Measurements from ENCODE around the gene CDKAL1.
"Not testable (repeated sequence)": the region's sequence is repeated elsewhere in the genome, so short reads cannot be mapped to it uniquely, and the experiment has no call there.

Gene CDKAL1

DNA sequence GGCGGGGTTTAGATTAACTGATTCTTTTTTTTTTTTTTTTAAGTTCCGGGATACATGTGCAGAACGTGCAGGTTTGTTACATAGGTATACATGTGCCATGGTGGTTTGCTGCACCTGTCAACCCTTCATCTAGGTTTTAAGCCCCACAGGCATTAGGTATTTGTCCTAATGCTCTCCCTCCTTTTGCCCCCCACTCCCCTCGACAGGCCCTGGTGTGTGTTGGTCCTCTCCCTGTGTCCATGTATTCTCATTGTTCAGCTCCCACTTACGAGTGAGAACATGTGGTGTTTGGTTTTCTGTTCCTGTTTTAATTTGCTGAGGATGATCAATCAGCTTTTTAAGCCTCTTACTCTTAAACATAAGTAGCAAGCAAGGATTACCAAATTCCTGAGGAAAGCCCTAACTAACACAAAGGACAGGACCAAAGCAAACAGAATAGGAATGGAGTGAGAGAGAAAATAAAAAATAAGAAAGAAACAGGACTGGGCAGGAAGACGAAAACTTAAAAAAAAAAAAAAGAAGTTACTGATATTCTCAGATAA, 558.0 kb downstream of the CDKAL1 start:
- DNase-seq = not testable (repeated sequence)

DNA sequence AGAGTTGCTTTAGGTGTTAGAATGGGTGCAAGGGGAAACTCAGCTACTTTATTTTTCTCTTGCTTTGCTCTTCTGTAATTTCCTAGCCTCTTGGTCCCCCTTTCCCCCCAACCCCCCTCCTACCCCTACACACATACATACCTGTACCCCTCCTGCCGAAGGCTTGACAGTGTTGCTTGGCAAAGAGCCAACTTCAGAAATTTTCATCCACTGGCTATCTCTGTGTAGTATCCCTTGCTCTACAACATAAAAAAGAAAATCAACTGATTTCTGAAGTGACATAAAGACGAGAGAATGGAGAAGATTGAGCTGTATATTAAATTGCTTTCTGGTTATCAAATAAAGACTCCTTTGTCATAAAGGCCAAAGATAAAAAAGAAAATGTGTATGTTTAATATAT, 561.2 kb downstream of the CDKAL1 start:
- no peak for DNase-seq

DNA sequence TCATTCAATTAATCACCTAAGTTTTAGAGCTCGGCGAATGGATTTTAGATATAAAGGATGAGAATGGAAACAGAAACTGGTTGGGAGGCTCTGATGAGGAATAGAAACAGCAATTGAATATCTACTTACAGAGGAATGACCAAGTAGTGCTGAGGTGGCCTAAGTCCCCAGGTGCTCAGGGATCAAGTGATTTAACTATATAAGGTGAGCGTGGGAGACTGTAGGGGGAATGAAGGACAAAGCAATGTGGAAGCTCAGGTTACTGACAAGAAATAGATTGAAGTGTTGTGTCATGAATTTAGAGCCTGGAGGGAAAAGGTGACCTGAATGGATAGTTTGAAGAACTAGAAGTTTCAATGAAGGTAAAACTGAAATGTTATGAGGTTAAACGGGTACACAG, 563.9 kb downstream of the CDKAL1 start:
- DNase-seq = no peak

DNA sequence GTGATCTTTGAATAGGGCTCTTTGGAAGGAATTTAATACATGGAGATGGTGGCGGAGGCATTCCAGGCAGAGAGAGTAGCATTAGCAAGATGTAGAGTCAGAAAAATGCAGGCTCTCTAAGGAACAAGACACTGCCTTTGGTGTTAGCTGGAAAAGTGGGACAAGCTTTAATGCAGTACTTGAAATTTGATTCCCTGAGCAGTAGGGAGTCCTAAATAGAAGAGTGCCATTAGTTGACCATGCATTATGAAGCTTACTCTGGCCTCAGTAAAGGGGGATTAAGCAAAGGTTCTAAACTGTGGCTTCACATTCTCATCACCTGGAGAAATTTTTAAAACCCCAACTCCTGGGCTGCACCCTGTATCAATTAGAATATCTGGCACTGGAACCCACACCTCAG, 564.5 kb downstream of the CDKAL1 start:
- no peak for DNase-seq

DNA sequence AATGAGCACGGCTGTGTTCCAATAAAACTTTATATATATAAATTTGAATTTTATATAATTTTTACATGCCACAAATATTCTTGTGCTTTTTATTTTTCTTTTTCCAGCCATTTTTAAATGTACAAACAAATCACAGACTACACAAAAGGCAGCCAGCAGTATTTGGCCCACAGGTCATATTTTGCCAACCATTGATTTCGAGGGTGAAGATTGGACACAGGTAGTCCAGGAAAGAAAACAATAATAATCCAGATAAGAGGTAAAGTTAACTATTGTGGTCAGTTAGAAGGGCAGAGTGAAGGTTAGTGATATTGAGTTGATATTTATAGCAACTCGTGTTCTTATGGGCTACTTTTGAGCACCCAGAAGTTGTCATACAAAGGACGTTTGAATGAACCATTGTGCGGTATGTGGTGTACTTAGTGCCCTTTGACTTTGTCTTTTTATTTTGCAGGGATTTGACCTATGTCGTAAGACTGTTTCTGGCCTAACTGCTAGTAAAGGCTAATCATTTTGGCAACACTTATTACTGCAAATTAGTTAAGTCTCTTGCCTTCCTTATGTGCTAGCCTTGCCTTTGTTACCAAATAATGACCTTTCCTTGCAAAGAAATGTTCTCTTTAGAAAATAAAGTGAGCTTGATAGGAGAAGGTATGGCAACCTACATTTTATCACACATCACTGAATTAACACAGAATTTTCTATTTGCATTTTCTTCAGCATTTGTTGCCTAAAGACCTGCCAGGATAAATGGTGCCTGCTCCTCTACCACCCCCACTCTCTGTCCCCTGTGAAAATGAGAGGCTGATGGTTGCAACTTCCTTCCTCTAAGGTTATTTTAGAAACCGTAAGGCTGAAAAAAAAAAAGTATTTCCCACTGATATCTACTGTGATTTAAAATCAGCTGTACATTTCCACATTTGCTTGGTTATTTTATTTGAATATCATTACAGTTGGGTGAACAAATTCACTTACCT, 565.4 kb downstream of the CDKAL1 start:
- DNase-seq = no peak

DNA sequence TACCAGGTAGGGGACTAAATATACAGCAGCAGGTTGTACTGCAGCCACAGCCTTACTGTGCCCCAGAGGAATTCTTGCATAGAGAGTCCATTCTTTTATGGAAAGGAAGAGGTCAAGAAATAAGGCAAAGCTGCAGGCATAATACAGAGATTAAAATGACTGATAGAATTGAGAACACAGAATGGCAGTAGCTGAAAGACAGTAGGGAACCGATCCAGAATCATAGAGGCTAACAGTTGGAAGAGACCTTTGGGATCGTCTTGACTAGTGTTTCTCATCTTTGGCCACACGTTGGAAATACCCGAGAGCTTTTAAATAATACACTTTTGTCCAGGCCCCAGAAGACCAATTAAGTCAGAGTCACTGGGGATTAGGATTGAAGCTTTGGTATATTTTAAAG, 566.7 kb downstream of the CDKAL1 start:
- no peak for DNase-seq

DNA sequence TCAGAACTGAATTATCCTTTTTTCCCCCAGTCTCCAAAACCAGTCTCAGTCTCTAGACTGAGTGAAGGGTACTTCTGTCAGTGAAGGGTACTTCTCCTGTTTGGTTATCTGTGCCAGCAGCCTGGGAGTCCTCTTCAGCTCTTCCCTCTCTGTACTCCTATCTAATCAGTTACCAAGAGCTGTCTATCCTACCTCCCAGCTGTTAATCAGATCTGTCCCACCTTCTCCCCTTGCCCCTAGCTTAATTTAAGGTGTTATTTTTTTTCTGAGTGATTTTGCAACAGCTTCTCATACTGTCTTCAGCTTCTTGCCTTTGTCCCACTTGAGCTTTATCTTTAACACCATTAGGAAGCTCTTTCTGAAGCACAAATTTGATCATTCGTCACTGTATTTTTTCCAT, 567.4 kb downstream of the CDKAL1 start:
- no peak for DNase-seq

DNA sequence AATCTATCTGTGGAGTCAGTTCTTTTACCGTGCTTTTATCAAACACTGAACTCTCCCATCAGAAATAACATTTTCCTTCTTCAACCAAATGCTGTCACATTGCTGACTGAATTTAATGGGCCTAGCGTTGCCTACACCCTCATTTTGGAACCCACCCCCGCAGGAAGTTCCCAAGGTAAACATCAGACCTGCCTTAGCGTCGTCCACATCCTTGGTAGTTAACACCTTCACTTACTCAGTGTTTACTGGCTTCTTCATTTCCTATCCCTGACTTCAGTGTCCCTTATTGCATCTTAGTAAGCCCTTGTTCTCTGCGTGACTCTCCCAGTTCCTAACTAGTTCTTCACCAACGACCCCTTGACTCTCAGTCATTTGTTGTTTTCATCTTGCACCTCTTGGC, 567.9 kb downstream of the CDKAL1 start:
- DNase-seq = no peak

DNA sequence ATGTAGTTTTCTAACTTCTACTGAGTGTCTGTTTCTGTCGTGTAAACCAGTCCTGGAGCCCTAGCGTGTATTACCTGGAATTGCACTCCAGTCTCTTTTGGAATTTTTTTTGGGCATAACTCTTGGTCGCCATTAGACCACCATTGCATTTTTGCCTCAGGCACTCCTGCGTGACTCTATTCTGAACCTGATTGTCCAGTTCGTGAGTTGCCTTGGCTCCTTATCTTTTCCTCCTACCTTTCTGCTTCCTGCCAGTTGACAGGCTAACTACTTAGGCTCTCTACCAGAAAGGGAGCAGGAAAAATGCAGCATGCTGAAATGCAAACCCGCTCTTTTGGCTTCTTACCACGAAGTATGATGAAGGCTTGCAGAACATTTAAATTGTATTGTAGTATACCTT, 568.4 kb downstream of the CDKAL1 start:
- DNase-seq = no peak

DNA sequence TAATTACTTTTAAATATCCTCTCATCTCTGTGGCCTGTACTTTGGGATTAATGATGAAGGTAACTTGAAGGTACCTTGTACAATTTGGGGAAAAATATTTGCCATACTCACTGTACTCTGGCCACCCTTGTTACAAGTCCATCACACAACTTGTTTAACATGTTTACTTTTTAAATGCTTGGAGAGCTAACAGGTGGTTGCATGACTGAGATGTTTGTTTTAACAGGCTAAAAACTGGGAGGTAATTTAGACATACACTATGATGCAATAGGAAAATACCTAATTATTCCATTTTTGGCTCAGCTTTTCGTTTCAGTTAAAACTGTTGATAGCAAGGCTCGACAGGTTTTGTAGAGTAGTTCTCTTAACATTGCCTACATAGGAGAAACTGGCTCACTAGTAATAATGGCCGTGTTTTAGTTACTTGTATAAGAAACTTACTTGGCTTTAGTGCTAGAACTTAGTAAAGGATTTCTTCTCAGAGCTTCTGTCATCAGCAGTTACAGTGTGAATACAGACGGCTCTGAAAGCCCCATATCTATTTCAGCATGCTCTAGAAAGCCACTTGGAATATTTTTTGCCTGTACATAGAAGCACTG, 569.5 kb downstream of the CDKAL1 start:
- no peak for DNase-seq

DNA sequence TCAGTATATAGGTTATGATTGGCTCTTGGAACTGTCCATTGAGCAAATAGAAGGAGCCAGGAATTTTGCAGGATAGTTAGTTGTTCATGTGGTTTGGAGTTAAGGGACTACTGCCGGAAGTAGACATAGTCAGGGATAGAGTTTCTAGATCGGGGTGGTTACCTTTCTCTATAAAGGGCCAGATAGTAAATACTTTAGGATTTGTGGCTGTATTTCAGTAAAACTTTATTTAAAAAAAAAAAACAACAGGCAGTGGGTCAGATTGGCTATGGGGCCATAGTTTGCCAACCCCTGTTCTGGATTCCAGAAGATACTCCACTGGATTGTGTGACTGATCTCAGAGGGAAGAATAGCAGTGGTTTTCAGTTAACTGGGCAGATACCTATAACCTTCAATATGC, 570.0 kb downstream of the CDKAL1 start:
- DNase-seq = no peak

DNA sequence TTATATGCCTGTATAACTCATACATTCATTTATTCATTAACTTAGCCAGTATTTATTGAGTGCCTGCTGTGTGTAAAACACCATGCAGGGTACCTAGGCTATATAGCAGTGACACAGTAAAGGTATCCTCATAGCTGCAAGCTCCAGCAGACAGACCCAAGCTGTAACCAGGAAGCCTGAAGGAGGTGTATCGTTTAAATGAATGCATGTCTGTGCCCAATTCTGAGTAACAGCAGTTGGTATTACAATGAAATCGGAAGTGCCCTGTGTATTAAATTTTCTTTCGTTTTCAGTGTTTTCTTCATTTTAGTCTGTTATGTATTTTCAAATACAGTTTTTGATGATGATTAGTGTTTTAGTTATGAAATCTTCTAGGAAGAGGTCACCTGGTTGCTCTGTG, 573.5 kb downstream of the CDKAL1 start:
- no peak for DNase-seq

DNA sequence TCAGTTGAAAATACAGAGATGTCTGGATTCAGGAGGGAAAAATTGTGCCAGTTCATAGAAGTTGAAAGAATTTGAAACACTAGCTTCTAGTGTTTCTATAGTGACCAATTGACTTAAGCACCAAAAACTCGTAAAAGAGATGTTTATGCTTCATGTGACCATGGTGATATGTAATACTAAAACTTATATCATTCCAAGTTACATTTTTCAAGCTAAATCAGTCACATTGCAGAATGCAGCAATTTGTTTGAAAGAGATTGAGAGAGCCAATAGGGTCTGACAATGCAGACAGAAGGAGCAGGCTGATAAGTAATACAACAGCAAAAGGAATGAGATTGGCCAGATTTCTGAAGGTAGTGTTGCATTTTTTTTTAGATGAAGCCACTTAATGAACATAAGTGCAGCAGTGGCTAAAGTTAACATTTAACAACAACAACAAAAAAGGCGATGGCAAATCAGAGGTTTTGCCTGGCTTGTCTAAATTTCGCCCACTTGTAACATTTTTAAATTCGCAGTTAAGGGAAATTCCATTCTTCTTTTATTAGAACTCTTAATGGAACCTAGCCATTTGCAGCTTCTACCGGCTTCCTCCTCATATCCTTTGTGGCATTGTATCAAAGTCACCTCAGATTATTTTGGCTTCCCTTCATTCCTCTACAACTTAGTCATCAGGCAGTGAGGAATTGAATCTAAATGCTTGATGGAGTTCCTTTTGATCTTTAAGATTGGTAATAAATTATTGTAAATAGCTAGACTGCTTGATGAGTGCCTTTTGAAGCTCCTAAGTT, 575.3 kb downstream of the CDKAL1 start:
- DNase-seq = no peak

DNA sequence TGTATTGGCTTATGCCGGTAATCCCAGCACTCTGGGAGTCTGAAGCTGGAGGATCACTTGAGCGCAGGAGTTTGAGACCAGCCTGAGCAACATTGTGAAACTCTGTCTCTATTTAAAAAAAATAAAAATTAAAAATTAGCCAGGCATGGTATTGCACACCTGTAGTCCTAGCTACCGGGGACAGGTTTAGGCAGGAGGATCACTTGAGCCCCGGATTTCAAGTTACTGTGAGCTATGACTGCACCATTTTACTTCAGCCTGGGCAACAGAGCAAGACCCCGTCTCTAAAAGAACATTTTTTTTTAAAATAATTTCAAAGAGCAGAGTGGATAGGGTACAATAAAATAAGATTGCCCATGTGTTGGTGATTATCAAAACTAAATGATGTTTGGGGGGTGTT, 576.4 kb downstream of the CDKAL1 start:
- no peak for DNase-seq

DNA sequence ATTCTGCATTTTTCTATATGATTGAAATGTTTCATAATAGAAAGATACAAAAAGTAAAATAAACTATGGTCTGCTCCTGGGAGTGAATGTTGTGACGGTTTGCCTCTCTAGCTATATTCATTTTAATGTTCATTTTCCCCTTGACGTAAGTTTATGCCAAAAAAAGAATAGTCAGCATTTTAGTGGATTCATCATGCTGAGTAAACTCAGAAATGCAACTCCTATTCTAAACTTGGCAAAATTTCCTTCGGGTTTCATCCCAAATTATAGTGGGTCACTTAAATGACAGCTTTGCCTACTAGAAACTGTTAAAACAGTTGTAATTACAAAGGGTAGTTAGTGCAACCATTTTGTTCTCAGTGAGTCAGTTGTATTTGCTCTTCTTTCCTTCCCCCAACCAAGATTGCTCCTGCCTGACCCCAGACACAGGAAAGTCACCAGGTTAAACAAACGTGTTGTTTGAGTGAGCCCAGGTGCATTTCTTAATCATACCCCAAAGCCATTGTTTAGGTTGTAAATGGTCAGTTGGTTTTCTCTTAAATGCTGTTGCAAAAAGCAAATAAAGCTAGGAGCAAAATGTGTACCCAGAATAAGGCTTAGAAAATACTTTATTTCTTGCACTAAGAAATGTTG, 577.0 kb downstream of the CDKAL1 start:
- DNase-seq = no peak

DNA sequence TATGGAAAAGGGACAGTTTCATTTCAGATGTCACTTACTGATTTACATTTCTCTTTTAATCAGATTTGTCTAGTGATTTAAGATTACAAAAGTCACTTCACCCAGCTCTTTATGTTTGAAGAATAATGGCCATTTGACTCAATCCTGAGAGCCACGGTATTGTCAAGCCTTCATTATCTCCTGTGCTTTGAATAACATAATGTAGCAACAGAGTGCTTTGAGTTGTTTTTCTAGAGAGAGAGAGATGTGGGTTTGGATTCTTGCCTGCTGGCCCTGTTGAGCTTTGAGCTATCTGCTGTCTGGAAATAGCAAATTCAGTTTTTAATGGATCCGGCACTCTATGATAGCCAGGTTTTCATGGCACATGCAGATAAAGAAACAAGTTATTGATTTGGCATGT, 580.9 kb downstream of the CDKAL1 start:
- DNase-seq = no peak

DNA sequence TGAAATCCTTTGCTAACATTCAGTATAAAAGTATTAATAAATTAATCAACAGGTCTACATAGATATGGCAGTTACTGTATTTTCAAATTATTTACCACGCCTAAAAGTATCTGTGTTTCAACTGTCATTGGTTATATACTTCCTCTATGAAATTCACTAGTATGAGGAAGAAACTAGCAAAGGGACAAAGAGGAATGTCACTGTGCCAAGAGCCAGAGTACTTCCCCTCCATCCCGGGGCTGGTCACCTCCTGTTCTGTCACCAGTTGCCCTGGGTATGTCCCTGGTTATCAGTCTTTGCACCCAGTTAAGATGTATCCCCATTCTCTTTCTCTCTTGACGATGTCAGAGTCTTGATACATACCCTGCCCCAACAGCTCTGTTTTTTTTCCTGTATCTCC, 582.5 kb downstream of the CDKAL1 start:
- no peak for DNase-seq

DNA sequence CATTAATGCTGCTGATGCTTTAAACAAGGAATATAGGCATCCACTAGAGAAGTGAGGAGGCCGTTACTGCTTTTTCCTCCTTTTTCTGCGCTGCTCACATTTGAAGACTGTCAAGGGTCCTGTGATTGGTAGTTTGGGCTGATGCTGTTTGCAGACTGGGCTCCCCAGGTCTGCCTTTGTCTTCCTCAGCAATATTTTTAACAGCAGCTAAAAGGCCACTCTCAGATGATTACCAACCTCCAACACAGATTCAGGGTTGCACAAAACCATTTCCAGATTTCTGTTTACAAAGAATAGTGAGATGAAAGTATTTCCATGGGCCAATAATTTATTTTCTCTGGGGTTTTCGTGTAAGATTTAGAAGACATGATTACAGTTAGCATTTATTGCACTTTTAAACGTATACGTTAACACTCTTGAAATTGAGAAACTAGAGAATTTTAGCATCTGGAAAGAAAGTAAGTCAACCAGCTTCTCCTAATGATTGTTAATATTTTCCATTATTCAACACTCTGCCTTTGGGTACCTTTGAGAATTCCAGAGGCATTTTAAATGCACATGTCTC, 584.0 kb downstream of the CDKAL1 start:
- no peak for DNase-seq

DNA sequence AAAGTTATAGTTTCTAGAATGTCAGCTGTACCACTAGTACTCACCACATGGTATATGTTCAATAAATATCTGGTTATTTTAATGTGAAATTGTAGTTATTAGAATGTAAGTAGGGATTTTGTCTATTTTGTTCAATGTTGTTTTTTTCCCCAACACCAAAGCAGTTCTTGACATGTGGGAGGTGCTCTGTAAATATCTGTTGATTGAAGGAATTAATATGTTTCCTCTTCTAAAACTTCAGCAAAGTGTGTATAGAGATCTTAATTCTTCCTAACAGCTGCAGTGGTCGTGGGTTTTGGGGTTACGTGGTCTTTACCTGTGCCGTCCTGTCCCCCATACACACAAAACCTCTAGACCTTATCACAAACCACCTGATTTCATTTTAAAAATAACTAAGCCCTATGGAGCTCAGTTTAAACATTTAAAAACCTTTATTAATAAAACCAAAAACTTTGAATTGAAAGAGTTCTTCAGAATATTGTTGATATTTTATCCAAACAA, 587.4 kb downstream of the CDKAL1 start:
- no peak for DNase-seq

DNA sequence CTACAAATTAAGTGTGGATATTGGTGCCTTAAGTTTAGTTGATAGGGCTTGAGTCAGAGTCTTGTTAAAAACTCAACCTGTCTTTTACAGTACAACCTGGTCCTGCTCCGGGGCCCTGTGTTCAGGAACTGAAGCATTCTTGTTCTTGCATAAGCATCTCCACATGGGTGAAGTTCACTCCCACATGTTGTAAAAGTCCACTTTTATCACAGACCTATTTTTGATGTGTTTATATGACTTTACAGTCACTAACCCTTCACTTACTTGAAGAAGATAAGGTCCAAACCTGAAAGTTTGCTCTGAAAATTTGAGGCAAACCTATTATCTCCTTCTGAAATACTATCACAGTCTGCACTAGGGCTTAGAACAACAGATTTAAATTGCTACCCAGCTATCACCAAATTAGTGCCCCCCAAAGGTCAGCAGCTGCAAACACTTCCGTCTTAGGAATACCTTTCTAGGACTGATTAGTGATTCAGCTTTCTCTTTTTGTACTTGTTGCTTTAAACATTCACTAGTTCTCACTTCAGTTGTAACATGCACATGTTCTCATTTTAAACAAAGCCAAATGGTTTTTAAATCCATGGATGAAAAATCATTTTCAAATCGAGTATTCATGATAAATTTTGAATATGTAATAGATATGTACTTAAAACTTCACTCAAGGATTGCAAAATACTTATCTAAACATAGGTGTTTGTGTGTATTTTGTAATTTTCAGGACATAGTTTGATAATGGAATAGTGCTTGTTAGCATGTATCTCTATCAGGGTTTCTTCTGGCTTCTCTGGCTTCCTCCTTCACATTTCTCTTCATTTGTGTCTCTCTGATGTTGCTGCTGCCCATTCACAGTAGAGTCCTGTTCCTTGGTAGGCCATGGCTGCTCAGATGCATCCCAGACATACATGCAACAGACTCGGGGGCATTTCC, 589.5 kb downstream of the CDKAL1 start:
- DNase-seq = no peak

DNA sequence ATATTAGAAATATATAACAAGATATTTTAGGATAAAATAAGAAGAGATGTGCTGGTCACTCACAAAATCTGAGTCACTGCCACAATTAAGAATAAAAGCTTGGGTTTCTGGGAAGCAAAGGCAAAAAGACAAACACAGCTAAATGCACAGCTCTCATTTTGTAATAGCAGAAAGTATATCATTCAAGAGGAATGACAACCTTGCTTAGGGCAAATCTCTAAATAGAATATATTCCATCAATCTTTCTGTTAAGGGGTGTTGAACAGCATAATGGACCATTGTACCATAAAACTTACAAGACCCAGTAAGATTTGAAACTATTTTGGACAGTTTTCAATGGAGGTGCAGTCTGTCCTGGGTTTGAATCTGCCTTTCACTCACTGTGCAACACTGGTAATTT, 594.3 kb downstream of the CDKAL1 start:
- no peak for DNase-seq
